ENCODE results near the gene OSTF1.

DNA sequence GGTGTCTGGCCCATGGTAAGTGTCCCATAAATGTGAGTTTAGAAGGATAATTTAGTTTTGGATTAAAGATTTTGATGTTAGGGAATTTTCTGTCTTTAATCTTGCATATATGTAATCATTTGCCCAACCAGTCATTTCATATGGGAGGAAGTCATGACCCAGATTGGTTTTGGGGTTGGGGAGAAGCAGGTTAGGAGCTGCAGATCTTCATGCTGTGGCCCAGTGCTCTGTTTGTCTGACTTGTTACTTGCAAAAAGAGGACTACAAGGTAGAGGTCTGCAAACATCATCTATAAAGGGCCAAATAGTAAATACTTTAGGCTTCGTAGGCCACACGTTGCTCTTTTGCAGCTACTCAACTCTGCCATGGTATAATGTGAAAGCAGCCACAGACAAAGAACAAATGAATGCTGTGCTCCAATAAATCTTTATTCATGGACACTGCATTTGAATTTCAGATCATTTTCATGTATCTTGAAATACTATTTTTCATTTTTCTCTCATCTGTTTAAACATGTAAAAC lies 16.8 kb downstream of the OSTF1 start:
- TF ChIP-seq, protein P1, sequence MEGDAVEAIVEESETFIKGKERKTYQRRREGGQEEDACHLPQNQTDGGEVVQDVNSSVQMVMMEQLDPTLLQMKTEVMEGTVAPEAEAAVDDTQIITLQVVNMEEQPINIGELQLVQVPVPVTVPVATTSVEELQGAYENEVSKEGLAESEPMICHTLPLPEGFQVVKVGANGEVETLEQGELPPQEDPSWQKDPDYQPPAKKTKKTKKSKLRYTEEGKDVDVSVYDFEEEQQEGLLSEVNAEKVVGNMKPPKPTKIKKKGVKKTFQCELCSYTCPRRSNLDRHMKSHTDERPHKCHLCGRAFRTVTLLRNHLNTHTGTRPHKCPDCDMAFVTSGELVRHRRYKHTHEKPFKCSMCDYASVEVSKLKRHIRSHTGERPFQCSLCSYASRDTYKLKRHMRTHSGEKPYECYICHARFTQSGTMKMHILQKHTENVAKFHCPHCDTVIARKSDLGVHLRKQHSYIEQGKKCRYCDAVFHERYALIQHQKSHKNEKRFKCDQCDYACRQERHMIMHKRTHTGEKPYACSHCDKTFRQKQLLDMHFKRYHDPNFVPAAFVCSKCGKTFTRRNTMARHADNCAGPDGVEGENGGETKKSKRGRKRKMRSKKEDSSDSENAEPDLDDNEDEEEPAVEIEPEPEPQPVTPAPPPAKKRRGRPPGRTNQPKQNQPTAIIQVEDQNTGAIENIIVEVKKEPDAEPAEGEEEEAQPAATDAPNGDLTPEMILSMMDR (IDR thresholded peaks at IDR 0.05), result no peak
- TF ChIP-seq POLR2AphosphoS5 (IDR thresholded peaks at IDR 0.05), result no peak
- TF ChIP-seq POLR2A (IDR thresholded peaks at IDR 0.05; ENCODE audit: low read depth), result no peak
- TF ChIP-seq EP300 (IDR thresholded peaks at IDR 0.05), result no peak

Measured in esophagus muscularis mucosa (tissue), 4 donors.